ENCODE results near the gene LRRN4CL. TPM values are rescaled to one million over a fixed set of nuclear protein-coding genes. Genes with fewer than 3 reads are reported as not detected.

LRRN4CL gene
- total RNA-seq, 2 donors from 2014 or later = 2.8 to 8.0 TPM

GRCh38 chr11:62708392-62708791 is 19.1 kb upstream of the LRRN4CL start:
- no peaks in the 10 kb centered on the region for H3K27me3 ChIP-seq (replicated peaks; ENCODE audit: insufficient read depth)
- H3K27ac ChIP-seq = peak overlapping the region; percentile 94 to 96
- TF ChIP-seq, protein P1, sequence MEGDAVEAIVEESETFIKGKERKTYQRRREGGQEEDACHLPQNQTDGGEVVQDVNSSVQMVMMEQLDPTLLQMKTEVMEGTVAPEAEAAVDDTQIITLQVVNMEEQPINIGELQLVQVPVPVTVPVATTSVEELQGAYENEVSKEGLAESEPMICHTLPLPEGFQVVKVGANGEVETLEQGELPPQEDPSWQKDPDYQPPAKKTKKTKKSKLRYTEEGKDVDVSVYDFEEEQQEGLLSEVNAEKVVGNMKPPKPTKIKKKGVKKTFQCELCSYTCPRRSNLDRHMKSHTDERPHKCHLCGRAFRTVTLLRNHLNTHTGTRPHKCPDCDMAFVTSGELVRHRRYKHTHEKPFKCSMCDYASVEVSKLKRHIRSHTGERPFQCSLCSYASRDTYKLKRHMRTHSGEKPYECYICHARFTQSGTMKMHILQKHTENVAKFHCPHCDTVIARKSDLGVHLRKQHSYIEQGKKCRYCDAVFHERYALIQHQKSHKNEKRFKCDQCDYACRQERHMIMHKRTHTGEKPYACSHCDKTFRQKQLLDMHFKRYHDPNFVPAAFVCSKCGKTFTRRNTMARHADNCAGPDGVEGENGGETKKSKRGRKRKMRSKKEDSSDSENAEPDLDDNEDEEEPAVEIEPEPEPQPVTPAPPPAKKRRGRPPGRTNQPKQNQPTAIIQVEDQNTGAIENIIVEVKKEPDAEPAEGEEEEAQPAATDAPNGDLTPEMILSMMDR (IDR thresholded peaks at IDR 0.05) = no peak
- TF ChIP-seq POLR2AphosphoS5 (IDR thresholded peaks at IDR 0.05) (no peak), POLR2A (IDR thresholded peaks at IDR 0.05) (no peak)
- DNase-seq (ENCODE audit: low spot score) = no peak
- no peaks in the 10 kb centered on the region for H3K36me3 ChIP-seq
- WGBS = 47% methylated on average over 5 of the region's 5 CpGs
- H3K4me1 ChIP-seq (replicated peaks) = peaks cover 14% of the 10 kb centered on the region
- H3K4me3 ChIP-seq = peak overlapping the region; percentile 35 to 50
- no peaks in the 10 kb centered on the region for H3K9me3 ChIP-seq
- intact Hi-C loops (cut with DNase I) = loop anchor here (5.0 kb wide), 1 partner anchor 106 kb away; the partner anchor contains the start of gene MTA2

DNA sequence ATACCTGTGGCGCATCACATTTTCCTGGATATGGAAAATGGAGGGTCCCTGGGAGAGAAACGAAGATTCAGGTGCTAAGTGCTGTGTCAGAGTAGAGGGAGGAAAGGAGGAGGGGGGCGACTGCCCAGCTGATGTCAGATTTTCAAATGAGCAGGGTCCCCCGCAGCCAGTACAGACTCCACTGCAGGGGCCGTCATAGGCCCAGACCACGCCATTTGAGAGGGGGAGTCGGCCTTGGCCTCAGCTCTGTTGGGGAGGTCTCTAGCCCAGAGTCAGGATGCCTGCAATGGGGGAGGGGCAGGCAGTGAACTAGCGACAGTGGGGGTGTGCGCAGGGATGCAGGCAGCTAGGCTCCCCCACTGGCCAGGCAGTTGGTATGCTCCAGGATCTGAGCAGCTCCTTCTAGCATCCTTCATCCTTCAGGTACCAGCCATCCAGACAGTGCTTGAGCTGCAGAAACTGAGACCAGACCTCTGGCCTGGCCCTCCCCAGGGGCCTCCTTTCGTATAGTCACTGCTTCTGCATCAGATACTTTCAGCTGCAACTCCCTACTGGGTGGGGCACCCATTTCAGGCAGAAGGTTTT is 18.0 kb upstream of the LRRN4CL start, which contains the start of the genes BSCL2 and GNG3:
Gene BSCL2 (minus strand): TSS at position 148 of the 585 bp plus-strand sequence. CDS start 229 bp downstream, outside the sequence.
Gene GNG3 (plus strand): TSS at position 400 of the 585 bp plus-strand sequence. CDS start 620 bp downstream, outside the sequence.
- H3K27ac ChIP-seq = peak within 1 kb of the TSS; percentile 94 to 96
- no peak for DNase-seq (ENCODE audit: low spot score)
- intact Hi-C loops (cut with DNase I) = loop anchor here (5.0 kb wide), 1 partner anchor 105 kb away; the partner anchor contains the start of gene MTA2
- H3K9me3 ChIP-seq = no peaks in the 10 kb centered on the region
- no peaks in the 10 kb centered on the region for H3K36me3 ChIP-seq
- H3K4me3 ChIP-seq = peak within 1 kb of the TSS; percentile 65 to 68
- peaks cover 14% of the 10 kb centered on the region for H3K4me1 ChIP-seq (replicated peaks)
- no peak for TF ChIP-seq POLR2AphosphoS5 (IDR thresholded peaks at IDR 0.05)
- TF ChIP-seq, protein P1 (IDR thresholded peaks at IDR 0.05) = no peak
- no peak for TF ChIP-seq POLR2A (IDR thresholded peaks at IDR 0.05)
- whole genome bisulfite sequencing = 89% methylated on average over 9 of the region's 10 CpGs
- H3K27me3 ChIP-seq (replicated peaks; ENCODE audit: insufficient read depth) = no peaks in the 10 kb centered on the region

DNA sequence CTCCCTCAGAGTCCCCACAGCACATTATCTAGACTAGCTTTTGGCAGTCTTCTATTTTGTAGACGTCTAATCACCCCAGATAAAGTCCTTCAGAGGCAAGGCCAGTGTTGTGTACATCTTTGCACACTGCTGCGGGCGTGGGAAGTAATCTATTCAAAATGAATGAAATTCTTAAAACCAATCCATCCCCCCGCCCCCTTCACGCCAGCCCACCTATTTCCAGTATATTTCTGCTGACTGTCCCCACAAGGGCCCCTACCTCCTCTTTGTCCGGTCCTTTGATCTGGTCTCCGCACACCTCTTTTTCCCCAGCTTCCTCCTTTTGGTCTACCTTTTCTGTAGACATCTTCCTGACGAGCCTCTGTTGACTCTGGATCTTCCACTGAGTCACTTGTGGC is 17.5 kb upstream of the LRRN4CL start:
- Histone ChIP-seq H3K4me3 (no peak overlapping the region), H3K36me3 (no peaks in the 10 kb centered on the region), H3K9me3 (no peaks in the 10 kb centered on the region), H3K4me1 (replicated peaks) (peaks cover 14% of the 10 kb centered on the region), H3K27me3 (replicated peaks; ENCODE audit: insufficient read depth) (no peaks in the 10 kb centered on the region), H3K27ac (peak overlapping the region; percentile 77 to 81)
- DNase-seq (ENCODE audit: low spot score) = no peak
- TF ChIP-seq POLR2A (IDR thresholded peaks at IDR 0.05) (no peak), POLR2AphosphoS5 (IDR thresholded peaks at IDR 0.05) (no peak)
- TF ChIP-seq, protein P1 (IDR thresholded peaks at IDR 0.05) = no peak
- 83% methylated on average over 8 of the region's 8 CpGs for WGBS
- intact Hi-C loops (cut with DNase I) = loop anchor here (5.0 kb wide), 1 partner anchor 105 kb away; the partner anchor contains the start of gene MTA2

GRCh38 chr11:62705880-62706849 is 16.8 kb upstream of the LRRN4CL start:
- Histone ChIP-seq H3K4me1 (replicated peaks) (peaks cover 14% of the 10 kb centered on the region), H3K36me3 (no peaks in the 10 kb centered on the region), H3K9me3 (no peaks in the 10 kb centered on the region), H3K27me3 (replicated peaks; ENCODE audit: insufficient read depth) (no peaks in the 10 kb centered on the region), H3K4me3 (peak overlapping the region; percentile 65 to 68), H3K27ac (peak overlapping the region; percentile 77 to 81)
- peak; percentile 91 for TF ChIP-seq POLR2AphosphoS5 (IDR thresholded peaks at IDR 0.05)
- TF ChIP-seq, protein P1 (IDR thresholded peaks at IDR 0.05) = no peak
- peak; percentile 60 for TF ChIP-seq POLR2A (IDR thresholded peaks at IDR 0.05)
- intact Hi-C loops (cut with DNase I) = loop anchor here (5.0 kb wide), 1 partner anchor 104 kb away; the partner anchor contains the start of gene MTA2
- peak; percentile 95 for DNase-seq (ENCODE audit: low spot score)
- 3% methylated on average over 72 of the region's 73 CpGs for WGBS
